Panc1 (cell line): ENCODE measurements around the gene OTUD4.

ENCODE experiments used
- CTCF ChIP-seq: fragments of 450-650 bp; IDR thresholded peaks from 2 replicates; pipeline ENCODE4 v1.5.1; 2017; ENCODE audit warnings: mild to moderate bottlenecking
- POLR2AphosphoS5 ChIP-seq: IDR thresholded peaks from 2 replicates; pipeline ENCODE4 v1.6.1; 2012; ENCODE audit warnings: mild to moderate bottlenecking, low read depth, low read length, moderate library complexity
- REST ChIP-seq, 2 experiments: IDR thresholded peaks; 2 replicates each; pipeline ENCODE4 v1.6.1; 2011 to 2012; ENCODE audit warnings: low read depth in 2 of 2, control low read depth in 1 of 2, low read length in 1 of 2, mild to moderate bottlenecking in 1 of 2, moderate library complexity in 1 of 2; ENCODE audit not compliant: insufficient read depth in 1 of 2

DNA sequence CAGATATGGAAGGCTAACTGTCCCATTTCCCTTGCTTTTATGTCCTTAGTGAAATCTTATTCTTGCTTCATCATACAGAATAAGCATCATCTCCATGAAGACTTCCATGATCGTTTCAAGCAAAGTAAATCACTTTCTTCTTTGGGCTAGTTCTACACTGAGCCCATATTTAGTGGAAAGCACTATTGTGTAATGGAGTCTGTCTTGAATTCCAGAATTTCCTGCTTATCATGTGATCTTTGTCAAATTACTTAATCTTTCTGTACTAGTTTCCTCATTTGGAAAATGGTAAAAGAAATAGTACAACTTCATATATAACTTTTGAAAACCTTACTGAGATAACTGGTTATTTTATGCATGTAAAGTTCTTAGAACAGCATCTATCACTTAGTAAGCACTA is 90.0 kb downstream of the OTUD4 start:
- no peak for TF ChIP-seq CTCF
- no peak for TF ChIP-seq POLR2AphosphoS5
- no peak for TF ChIP-seq REST (IDR thresholded peaks at IDR 0.05; ENCODE audit: insufficient read depth in 1 of 2, low read depth in 2 of 2, low read length in 1 of 2)
